Panc1 (cell line): ENCODE data around the gene ZNF580. TPM values are rescaled to one million over a fixed set of nuclear protein-coding genes. Genes with fewer than 3 reads are reported as not detected.

Experiments
- ATAC-seq: fragments of 200-7000 bp; cut with Tn5 transposase; 2 replicates; pipeline ENCODE4 v1.9.1; 2020; ENCODE audit warnings: mild to moderate bottlenecking, moderate library complexity
- BruUV-seq: library from RNA; stranded (reverse); fragments of 400-500 nt; replicated peaks from 2 replicates; lab custom pipeline; 2021; lab: Mats Ljungman, UMichigan
- CTCF ChIA-PET: fragments of 300-600 bp; sonication (Branson Sonifier 250); formaldehyde crosslinking; loops from one replicate; lab custom pipeline; 2022; ENCODE audit warnings: antibody characterized with exemption; lab: Charles Lee
- POLR2A ChIA-PET: fragments of 300-600 bp; sonication (Branson Sonifier 250); formaldehyde crosslinking; loops from one replicate; lab custom pipeline; 2022; ENCODE audit warnings: antibody characterized with exemption; lab: Charles Lee
- DNase-seq: peaks from one replicate; pipeline ENCODE4 v3.0.0-alpha.2; 2010; ENCODE audit warnings: low read depth, low spot score
- H3K27ac ChIP-seq: 2 replicates; pipeline ENCODE4 v1.5.1; 2011; ENCODE audit warnings: mild to moderate bottlenecking, low read length, inconsistent platforms
- H3K27me3 ChIP-seq: fragments of 200-500 bp; sonication (Bioruptor generic); 2 replicates; pipeline ENCODE4 v1.6.0; 2014; ENCODE audit warnings: low read length, inconsistent platforms; ENCODE audit not compliant: control insufficient read depth, insufficient read depth
- H3K36me3 ChIP-seq: fragments of 200-500 bp; sonication (Bioruptor generic); 2 replicates; pipeline ENCODE4 v1.5.1; 2014; ENCODE audit warnings: inconsistent platforms, mild to moderate bottlenecking, low read length, moderate library complexity; ENCODE audit not compliant: control insufficient read depth, insufficient read depth
- H3K4me1 ChIP-seq: 2 replicates; pipeline ENCODE4 v1.5.1; 2011; ENCODE audit warnings: inconsistent platforms, mild to moderate bottlenecking, low read length, moderate library complexity; ENCODE audit not compliant: control insufficient read depth, insufficient read depth
- H3K4me3 ChIP-seq, 2 experiments: 2 replicates each; pipeline ENCODE4 v1.5.1; 2011 to 2012; ENCODE audit warnings: low read depth in 2 of 2, low read length in 2 of 2, mild to moderate bottlenecking in 2 of 2, inconsistent platforms in 1 of 2, moderate library complexity in 1 of 2
- H3K9me3 ChIP-seq: fragments of 200-500 bp; sonication (Bioruptor generic); 2 replicates; pipeline ENCODE4 v1.5.1; 2014; ENCODE audit warnings: low read depth, mild to moderate bottlenecking, inconsistent platforms, low read length, moderate library complexity; ENCODE audit not compliant: control insufficient read depth, insufficient read depth
- CTCF ChIP-seq: fragments of 450-650 bp; IDR thresholded peaks from 2 replicates; pipeline ENCODE4 v1.5.1; 2017; ENCODE audit warnings: mild to moderate bottlenecking
- POLR2AphosphoS5 ChIP-seq: IDR thresholded peaks from 2 replicates; pipeline ENCODE4 v1.6.1; 2012; ENCODE audit warnings: mild to moderate bottlenecking, low read depth, low read length, moderate library complexity
- REST ChIP-seq, 2 experiments: IDR thresholded peaks; 2 replicates each; pipeline ENCODE4 v1.6.1; 2011 to 2012; ENCODE audit warnings: low read depth in 2 of 2, control low read depth in 1 of 2, low read length in 1 of 2, mild to moderate bottlenecking in 1 of 2, moderate library complexity in 1 of 2; ENCODE audit not compliant: insufficient read depth in 1 of 2
- SIN3A ChIP-seq: IDR thresholded peaks from 2 replicates; pipeline ENCODE4 v1.6.1; 2012; ENCODE audit warnings: low read depth, mild to moderate bottlenecking, low read length, moderate library complexity, borderline replicate concordance; ENCODE audit not compliant: insufficient read depth
- TCF7L2 ChIP-seq: IDR thresholded peaks from 2 replicates; pipeline ENCODE4 v1.6.1; 2011; ENCODE audit warnings: mild to moderate bottlenecking, low read depth, low read length, inconsistent platforms
- in situ Hi-C: cut with HindIII; loops from 2 replicates; pipeline ENCODE4 v1.10.0; 2016; ENCODE audit warnings: low sequenced_read_pairs, low pct_unique_long_range_greater_than_20kb
- intact Hi-C: fragments of 100-400 bp; cut with micrococcal nuclease; formaldehyde crosslinking; loops from one replicate; pipeline ENCODE4 v1.10.0; 2022; ENCODE audit not compliant: unreplicated experiment
- total RNA-seq: library from RNA; stranded (reverse); gene quantifications from one replicate; pipeline ENCODE4 v1.2.1, GENCODE V29; 2021; ENCODE audit not compliant: unreplicated experiment

The ZNF580 gene
- total RNA-seq, 1 experiment from 2014 or later: 58.0 TPM

GRCh38 chr19:55684946-55685681 is 44.3 kb downstream of the ZNF580 start:
- Histone ChIP-seq H3K36me3 (peaks cover 11% of the 10 kb centered on the region; the same call in 1 of the 2 replicates), H3K27ac (no peak overlapping the region), H3K4me3 (no peak overlapping the region), H3K27me3 (no peaks in the 10 kb centered on the region), H3K4me1 (peaks cover 7% of the 10 kb centered on the region; the same call in 1 of the 2 replicates), H3K9me3 (no peaks in the 10 kb centered on the region)
- no peak for TF ChIP-seq REST (IDR thresholded peaks at IDR 0.05; ENCODE audit: insufficient read depth in 1 of 2, low read depth in 2 of 2, low read length in 1 of 2)
- no peak for TF ChIP-seq CTCF
- no peak for TF ChIP-seq TCF7L2
- no peak for TF ChIP-seq SIN3A
- no peak for TF ChIP-seq POLR2AphosphoS5
- CTCF ChIA-PET: no interaction called here
- no TSS peak for BruUV-seq
- POLR2A ChIA-PET: no interaction called here
- DNase-seq (no peak), ATAC-seq (no peak)
- intact Hi-C loops (no loop called here), in situ Hi-C loops (no loop called here)

GRCh38 chr19:55685776-55686175 is 45.0 kb downstream of the ZNF580 start:
- DNase-seq: no peak
- peaks cover 11% of the 10 kb centered on the region; the same call in 1 of the 2 replicates for H3K36me3 ChIP-seq
- intact Hi-C loops (no loop called here), in situ Hi-C loops (no loop called here)
- no TSS peak for BruUV-seq
- ChIA-PET POLR2A (no interaction called here), CTCF (no interaction called here)
- H3K9me3 ChIP-seq: no peaks in the 10 kb centered on the region
- no peak for ATAC-seq
- TF ChIP-seq CTCF (no peak), POLR2AphosphoS5 (no peak), TCF7L2 (no peak), SIN3A (no peak), REST (IDR thresholded peaks at IDR 0.05; ENCODE audit: insufficient read depth in 1 of 2, low read depth in 2 of 2, low read length in 1 of 2) (no peak)
- peaks cover 7% of the 10 kb centered on the region; the same call in 1 of the 2 replicates for H3K4me1 ChIP-seq
- no peak overlapping the region for H3K27ac ChIP-seq
- H3K4me3 ChIP-seq: no peak overlapping the region
- H3K27me3 ChIP-seq: no peaks in the 10 kb centered on the region
